Measurements from ENCODE around the gene SND1.

Gene SND1

GRCh38 chr7:128052404-128052803, 400.4 kb downstream of the SND1 start:
- Histone ChIP-seq H3K27ac (ENCODE audit: low read depth, low read length, poor library complexity, severe bottlenecking) (no peak overlapping the region), H2AFZ (ENCODE audit: low read length) (no peak overlapping the region), H3K4me1 (ENCODE audit: insufficient read depth, low read length, severe bottlenecking) (peaks cover 12% of the 10 kb centered on the region), H3K79me2 (ENCODE audit: insufficient read depth, low read length) (no peaks in the 10 kb centered on the region), H3K9me2 (ENCODE audit: low read depth, low read length) (no peaks in the 10 kb centered on the region), H3K9me3 (ENCODE audit: low read length) (no peaks in the 10 kb centered on the region), H3K4me3 (ENCODE audit: low read depth, low read length, poor library complexity, severe bottlenecking) (no peak overlapping the region), H3K27me3 (ENCODE audit: insufficient read depth, low read length) (no peaks in the 10 kb centered on the region), H3K9ac (ENCODE audit: low read length) (no peak overlapping the region), H3K4me2 (ENCODE audit: low read length) (no peak overlapping the region), H4K20me1 (ENCODE audit: insufficient read depth, low read length) (no peaks in the 10 kb centered on the region), H3F3A (ENCODE audit: insufficient read depth, low read length) (no peaks in the 10 kb centered on the region), H3K36me3 (ENCODE audit: insufficient read depth, low read length) (peaks cover 7% of the 10 kb centered on the region; the same call in 1 of the 2 replicates)
- no peak for TF ChIP-seq CTCF (IDR thresholded peaks at IDR 0.05; ENCODE audit: low read length)
- TF ChIP-seq EZH2 (IDR thresholded peaks at IDR 0.05; ENCODE audit: borderline replicate concordance, low read length) = no peak

- H3K79me2 ChIP-seq (ENCODE audit: insufficient read depth, low read length) = no peaks in the 10 kb centered on the region
- no peaks in the 10 kb centered on the region for H4K20me1 ChIP-seq (ENCODE audit: insufficient read depth, low read length)
- H3K9me3 ChIP-seq (ENCODE audit: low read length) = no peaks in the 10 kb centered on the region
- H3K27me3 ChIP-seq (ENCODE audit: insufficient read depth, low read length) = no peaks in the 10 kb centered on the region
- H3K9ac ChIP-seq (ENCODE audit: low read length) = no peak overlapping the region
- no peaks in the 10 kb centered on the region for H3F3A ChIP-seq (ENCODE audit: insufficient read depth, low read length)
- H3K27ac ChIP-seq (ENCODE audit: low read depth, low read length, poor library complexity, severe bottlenecking) = no peak overlapping the region
- H3K4me2 ChIP-seq (ENCODE audit: low read length) = no peak overlapping the region
- TF ChIP-seq EZH2 (IDR thresholded peaks at IDR 0.05; ENCODE audit: borderline replicate concordance, low read length) = no peak
- TF ChIP-seq CTCF (IDR thresholded peaks at IDR 0.05; ENCODE audit: low read length) = no peak
- no peak overlapping the region for H2AFZ ChIP-seq (ENCODE audit: low read length)
- H3K36me3 ChIP-seq (ENCODE audit: insufficient read depth, low read length) = peaks cover 7% of the 10 kb centered on the region; the same call in 1 of the 2 replicates
- peaks cover 12% of the 10 kb centered on the region for H3K4me1 ChIP-seq (ENCODE audit: insufficient read depth, low read length, severe bottlenecking)
- H3K4me3 ChIP-seq (ENCODE audit: low read depth, low read length, poor library complexity, severe bottlenecking) = no peak overlapping the region
- H3K9me2 ChIP-seq (ENCODE audit: low read depth, low read length) = no peaks in the 10 kb centered on the region
Observed at GRCh38 chr7:128053023-128053422, 401.0 kb downstream of the SND1 start.

- no peak overlapping the region for H3K4me2 ChIP-seq (ENCODE audit: low read length)
- no peak for TF ChIP-seq CTCF (IDR thresholded peaks at IDR 0.05; ENCODE audit: low read length)
- TF ChIP-seq EZH2 (IDR thresholded peaks at IDR 0.05; ENCODE audit: borderline replicate concordance, low read length) = no peak
- no peaks in the 10 kb centered on the region for H3K9me3 ChIP-seq (ENCODE audit: low read length)
- H3F3A ChIP-seq (ENCODE audit: insufficient read depth, low read length) = no peaks in the 10 kb centered on the region
- H3K27me3 ChIP-seq (ENCODE audit: insufficient read depth, low read length) = no peaks in the 10 kb centered on the region
- no peaks in the 10 kb centered on the region for H4K20me1 ChIP-seq (ENCODE audit: insufficient read depth, low read length)
- peaks cover 7% of the 10 kb centered on the region; the same call in 1 of the 2 replicates for H3K36me3 ChIP-seq (ENCODE audit: insufficient read depth, low read length)
- H3K9me2 ChIP-seq (ENCODE audit: low read depth, low read length) = no peaks in the 10 kb centered on the region
- H3K27ac ChIP-seq (ENCODE audit: low read depth, low read length, poor library complexity, severe bottlenecking) = no peak overlapping the region
- H2AFZ ChIP-seq (ENCODE audit: low read length) = no peak overlapping the region
- H3K4me1 ChIP-seq (ENCODE audit: insufficient read depth, low read length, severe bottlenecking) = peaks cover 12% of the 10 kb centered on the region
- no peaks in the 10 kb centered on the region for H3K79me2 ChIP-seq (ENCODE audit: insufficient read depth, low read length)
- H3K9ac ChIP-seq (ENCODE audit: low read length) = no peak overlapping the region
- H3K4me3 ChIP-seq (ENCODE audit: low read depth, low read length, poor library complexity, severe bottlenecking) = no peak overlapping the region
Observed at GRCh38 chr7:128053991-128054390, 402.0 kb downstream of the SND1 start.

Data from OCI-LY1 (cell line).